GM12874 (cell line): ENCODE measurements around the gene TMEM245.

Source experiments
- CTCF ChIP-seq: IDR thresholded peaks from 2 replicates; pipeline ENCODE4 v1.5.1; 2011; ENCODE audit warnings: low read depth, mild to moderate bottlenecking, control low read depth, low read length, moderate library complexity; ENCODE audit not compliant: insufficient read depth

TMEM245 gene

GRCh38 chr9:109133533-109133932 lies 13.8 kb upstream of the TMEM245 start:
- no peak for TF ChIP-seq CTCF

GRCh38 chr9:109132567-109133021 lies 12.8 kb upstream of the TMEM245 start:
- no peak for TF ChIP-seq CTCF

- TF ChIP-seq CTCF = no peak
These were observed 9.9 kb upstream of the TMEM245 start for GRCh38 chr9:109129470-109130197.

- no peak for TF ChIP-seq CTCF
These were observed 4.4 kb upstream of the TMEM245 start for GRCh38 chr9:109124121-109124520.

- TF ChIP-seq CTCF = no peak
These were observed 3.2 kb upstream of the TMEM245 start for GRCh38 chr9:109122726-109123621.

- TF ChIP-seq CTCF = no peak
These were observed 1.6 kb upstream of the TMEM245 start for GRCh38 chr9:109121232-109121796.

GRCh38 chr9:109120204-109120789 lies 550 bp upstream of the TMEM245 start:
- no peak for TF ChIP-seq CTCF
